Anterior cingulate cortex (tissue), 58 donors: ENCODE data around the gene CDK11A.
"Not testable (repeated sequence)": the region's sequence is repeated elsewhere in the genome, so short reads cannot be mapped to it uniquely, and the experiment has no call there.

Experiments
- DNase-seq, 58 donors: peaks; one replicate each; lab custom pipeline; 2025; lab: John Stamatoyannopoulos, UW

Gene CDK11A

DNA sequence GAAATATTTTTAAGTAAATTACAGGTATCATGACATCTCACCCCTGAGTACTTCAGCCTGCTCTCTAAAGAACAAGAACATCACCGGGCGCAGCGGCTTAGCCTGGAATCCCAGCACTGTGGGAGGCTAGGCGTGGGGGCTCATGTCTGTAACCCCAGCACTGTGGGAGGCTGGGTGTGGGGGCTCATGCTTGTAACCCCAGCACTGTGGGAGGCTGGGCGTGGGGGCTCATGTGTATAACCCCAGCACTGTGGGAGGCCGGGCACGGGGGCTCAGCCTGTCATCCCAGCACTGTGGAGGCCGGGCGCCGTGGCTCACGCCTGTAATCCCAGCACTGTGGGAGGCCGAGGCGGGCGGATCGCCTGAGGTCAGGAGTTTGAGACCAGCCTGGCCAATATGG lies 57.6 kb downstream of the CDK11A start:
- no peak for DNase-seq

DNA sequence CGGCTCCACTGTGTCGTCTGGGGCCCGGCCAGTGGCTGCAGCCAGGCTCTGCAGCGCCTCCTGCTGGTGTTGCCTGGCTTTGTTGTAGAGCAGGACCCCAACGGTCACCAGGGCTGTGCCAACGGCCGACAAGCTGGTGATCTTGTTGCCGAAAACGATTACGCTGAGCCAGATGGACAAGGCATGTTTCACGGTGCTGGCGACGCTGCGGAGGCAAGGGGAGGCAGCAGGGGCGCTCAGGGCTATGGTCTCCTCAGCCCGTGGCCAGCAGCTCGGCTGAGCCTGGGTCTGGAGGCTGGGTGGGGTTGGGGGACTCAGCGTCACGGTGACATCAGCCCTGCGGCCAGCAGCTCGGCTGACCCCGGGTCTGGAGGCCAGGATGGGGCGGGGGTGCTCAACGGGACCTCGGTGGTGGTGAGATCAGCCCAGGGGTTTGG lies 58.3 kb downstream of the CDK11A start:
- DNase-seq = no peak

DNA sequence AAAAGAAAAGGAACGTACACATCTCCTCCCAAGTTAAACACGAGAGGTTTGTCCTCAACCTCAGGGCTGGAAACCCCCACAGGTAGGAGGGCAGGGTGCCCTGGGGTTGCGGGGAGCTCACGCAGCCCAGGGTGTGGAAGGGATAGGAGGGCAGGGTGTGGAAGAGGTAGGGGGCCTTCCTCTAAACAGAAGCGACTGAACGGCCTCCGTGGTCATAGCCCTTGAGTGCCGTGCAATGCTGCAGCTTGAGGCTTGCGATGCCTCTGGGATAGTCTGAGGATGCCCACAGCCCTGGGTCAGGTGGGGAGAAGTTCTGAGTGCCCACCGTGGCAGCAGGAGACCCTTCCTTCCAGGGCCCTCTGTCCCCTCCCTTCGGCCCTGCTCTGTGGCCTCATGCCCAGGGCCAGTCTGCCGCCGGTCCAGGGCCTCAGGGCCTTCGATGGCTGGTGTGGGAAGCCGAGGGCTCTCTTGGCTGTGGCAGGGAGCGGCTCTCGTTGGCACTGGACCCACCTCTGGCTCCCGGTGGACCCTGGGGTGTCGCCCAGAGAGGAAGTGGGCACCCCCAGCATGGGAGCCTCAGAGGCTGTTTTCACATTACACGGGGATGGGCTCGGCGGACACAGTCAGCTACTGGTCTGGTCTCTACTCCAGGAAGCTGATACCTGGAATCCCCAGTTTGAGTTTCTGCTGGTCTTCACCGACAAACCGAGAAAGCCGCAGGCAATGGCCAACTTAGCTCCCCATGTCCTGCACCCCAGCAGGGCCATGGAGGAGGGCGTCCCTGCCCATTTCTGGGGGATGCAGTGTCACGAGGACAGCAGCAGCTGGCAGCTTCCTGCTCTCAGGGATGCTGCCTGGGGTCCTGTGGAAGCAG lies 59.0 kb downstream of the CDK11A start:
- no peak for DNase-seq

DNA sequence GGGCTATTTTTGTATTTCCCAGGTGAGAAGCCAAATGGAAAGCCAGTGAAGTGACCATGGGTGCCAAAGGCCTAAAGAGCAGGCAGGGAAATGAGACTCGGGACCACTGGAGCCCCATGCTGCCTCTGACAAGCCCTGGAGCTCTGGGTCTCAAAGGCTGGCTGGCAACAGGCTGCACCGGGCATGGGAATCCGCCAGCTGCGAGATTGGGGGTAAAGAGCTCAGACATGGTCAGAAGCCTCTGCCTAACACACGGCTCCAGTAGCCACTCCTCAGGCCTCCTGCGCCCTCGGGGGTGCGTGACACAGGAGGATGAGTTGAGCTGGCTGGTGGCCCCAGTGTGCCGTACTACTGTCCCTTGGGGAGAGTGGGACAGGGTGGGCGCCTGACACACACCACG lies 59.8 kb downstream of the CDK11A start:
- not testable (repeated sequence) for DNase-seq

DNA sequence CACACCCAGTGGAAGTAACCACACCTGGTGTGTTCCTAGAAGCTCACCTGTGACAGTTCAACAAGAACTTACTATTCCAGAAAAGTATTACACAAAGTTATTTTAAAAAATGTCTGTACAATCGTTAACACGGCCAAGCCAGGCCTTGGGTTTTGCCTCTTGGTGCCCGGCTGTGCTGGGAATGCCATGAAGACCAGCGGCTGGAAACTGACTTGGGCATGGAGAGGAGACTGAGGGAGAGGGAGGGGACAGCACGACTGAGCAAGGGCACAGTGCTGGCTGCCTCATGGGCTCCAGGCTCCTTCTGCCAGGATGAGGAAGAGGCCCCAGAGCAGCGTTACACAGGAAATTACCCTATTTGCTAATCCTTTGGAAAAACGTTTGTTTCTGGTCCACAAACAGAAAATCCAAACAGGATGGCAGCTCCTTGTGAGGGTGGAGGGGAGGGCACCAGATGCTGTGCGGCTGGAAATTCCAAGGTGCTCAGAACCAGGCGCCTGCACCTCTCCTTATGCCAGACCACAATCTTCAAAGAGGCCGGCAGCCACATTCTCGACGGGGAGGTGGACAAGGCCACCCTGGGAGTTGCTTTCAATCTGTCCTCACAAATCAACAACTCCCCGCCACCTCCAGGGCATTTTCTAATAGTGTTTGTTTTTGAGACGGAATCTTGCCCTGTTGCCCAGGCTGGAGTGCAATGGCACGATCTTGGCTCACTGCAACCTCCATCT lies 61.2 kb downstream of the CDK11A start:
- DNase-seq = not testable (repeated sequence)

DNA sequence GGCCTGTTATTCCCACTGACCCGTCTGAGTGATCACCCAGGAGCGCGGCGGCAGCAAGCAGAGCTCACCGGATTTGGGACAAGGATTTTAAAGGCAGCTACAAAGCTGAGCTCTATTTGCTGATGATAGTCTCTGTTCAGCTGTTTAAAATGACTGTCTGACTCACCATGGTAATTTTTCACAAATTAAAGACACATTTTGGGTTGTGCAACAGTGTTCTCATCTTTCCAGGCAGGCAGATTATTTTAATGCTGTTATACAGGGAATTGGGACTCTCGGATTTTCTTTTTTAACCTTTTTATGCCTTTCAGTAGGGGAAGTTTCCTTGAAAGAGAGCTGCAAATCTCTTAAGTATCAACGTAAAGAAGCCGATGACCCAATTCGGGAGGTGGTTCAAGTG lies 61.8 kb downstream of the CDK11A start:
- DNase-seq = not testable (repeated sequence)

DNA sequence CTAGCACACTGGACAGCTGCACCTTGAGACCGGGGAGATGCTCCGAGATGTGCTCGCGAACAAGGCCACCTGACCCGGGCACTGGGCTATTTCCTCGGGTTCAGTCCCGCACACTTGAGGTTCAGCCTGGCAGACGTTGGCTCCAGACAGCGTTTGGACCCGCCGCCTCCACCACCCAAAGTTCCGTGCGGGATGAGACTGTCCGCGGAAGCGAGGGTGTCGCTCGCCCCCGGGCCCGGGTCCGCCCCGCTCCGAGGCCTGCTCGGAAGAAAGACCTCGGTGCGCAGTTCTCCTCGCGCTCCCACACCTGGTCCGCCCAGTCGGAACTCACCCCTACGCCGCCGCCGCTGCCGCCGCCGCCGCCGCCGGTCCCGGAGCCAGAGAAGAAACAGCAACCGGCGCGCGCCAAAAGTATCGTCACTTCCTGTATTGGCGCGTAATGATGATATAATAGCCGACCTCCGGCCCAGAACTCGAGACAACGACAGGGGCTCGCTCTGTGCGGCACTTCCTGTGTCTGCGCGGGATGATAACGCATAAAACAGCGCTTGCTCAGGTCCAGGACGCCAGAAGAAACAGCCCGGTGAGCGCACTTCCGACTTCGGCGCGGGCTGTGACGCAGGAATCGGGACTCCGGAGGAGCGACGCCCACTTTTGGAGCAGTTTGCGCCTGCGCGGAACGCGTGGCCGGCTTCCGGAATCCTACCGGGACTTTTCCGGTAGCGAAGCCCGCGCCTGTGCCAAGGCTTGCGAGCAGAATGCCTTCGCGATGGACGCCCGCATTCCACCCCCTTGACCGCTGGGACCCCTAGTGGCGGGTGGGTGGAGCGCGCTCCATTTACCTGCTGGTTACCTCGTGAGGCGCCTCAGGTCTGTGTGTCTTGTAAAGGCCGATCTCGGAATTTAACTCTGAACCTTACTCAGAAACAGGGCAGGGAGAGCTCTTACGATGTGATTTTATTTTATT lies 65.3 kb downstream of the CDK11A start, which contains the start of gene CDK11B:
TSS of gene CDK11B (minus strand) at position 422 of the 967 bp plus-strand sequence. CDS start 1,519 bp downstream, outside the sequence.
- peak; percentile 64 to 96 (median 90) for DNase-seq
